HG02610 (cell line): Measurements from ENCODE around the gene AKAP13.

Experiments
- ATAC-seq: cut with Tn5 transposase; IDR thresholded peaks from one replicate; pipeline ENCODE4 v1.9.1; 2021; ENCODE audit warnings: mild to moderate bottlenecking, moderate library complexity; ENCODE audit not compliant: unreplicated experiment

Gene AKAP13

GRCh38 chr15:85587707-85588411 lies 207.5 kb downstream of the AKAP13 start:
- ATAC-seq, result no peak

- ATAC-seq, result no peak
Measured at GRCh38 chr15:85588677-85589076, 208.3 kb downstream of the AKAP13 start.

- no peak for ATAC-seq
Measured at GRCh38 chr15:85589851-85590250, 209.4 kb downstream of the AKAP13 start.

- ATAC-seq, result no peak
Measured at GRCh38 chr15:85591622-85592021, 211.2 kb downstream of the AKAP13 start.

- ATAC-seq, result no peak
Measured at GRCh38 chr15:85592148-85592547, 211.7 kb downstream of the AKAP13 start.

GRCh38 chr15:85593809-85594445 lies 213.5 kb downstream of the AKAP13 start:
- no peak for ATAC-seq

- ATAC-seq, result no peak
Measured at GRCh38 chr15:85595804-85596536, 215.6 kb downstream of the AKAP13 start.

- no peak for ATAC-seq
Measured at GRCh38 chr15:85597155-85597815, 216.9 kb downstream of the AKAP13 start.

GRCh38 chr15:85598219-85598618 lies 217.8 kb downstream of the AKAP13 start:
- no peak for ATAC-seq

- no peak for ATAC-seq
Measured at GRCh38 chr15:85598718-85599398, 218.5 kb downstream of the AKAP13 start.

GRCh38 chr15:85600001-85600400 lies 219.6 kb downstream of the AKAP13 start:
- ATAC-seq, result no peak

- ATAC-seq, result no peak
Measured at GRCh38 chr15:85603160-85603559, 222.8 kb downstream of the AKAP13 start.

- no peak for ATAC-seq
Measured at GRCh38 chr15:85603703-85604102, 223.3 kb downstream of the AKAP13 start.

- ATAC-seq, result no peak
Measured at GRCh38 chr15:85604194-85604593, 223.8 kb downstream of the AKAP13 start.

GRCh38 chr15:85606738-85607137 lies 226.3 kb downstream of the AKAP13 start:
- ATAC-seq, result no peak

- ATAC-seq, result no peak
Measured at GRCh38 chr15:85607141-85607806, 226.9 kb downstream of the AKAP13 start.

- ATAC-seq, result no peak
Measured at GRCh38 chr15:85607842-85608241, 227.4 kb downstream of the AKAP13 start.

GRCh38 chr15:85609492-85609891 lies 229.1 kb downstream of the AKAP13 start:
- no peak for ATAC-seq

GRCh38 chr15:85611361-85611760 lies 231.0 kb downstream of the AKAP13 start:
- ATAC-seq, result no peak

- ATAC-seq, result no peak
Measured at GRCh38 chr15:85614059-85614458, 233.7 kb downstream of the AKAP13 start.
